ENCODE results near the gene MED15.

Gene MED15

GRCh38 chr22:20509344-20510047 lies 2.1 kb downstream of the MED15 start:
- DNase-seq (ENCODE audit: low read depth, low spot score): no peak

- no peak for DNase-seq (ENCODE audit: low read depth, low spot score)
Measured at GRCh38 chr22:20510811-20511577, 3.6 kb downstream of the MED15 start.

GRCh38 chr22:20511578-20512229 lies 4.3 kb downstream of the MED15 start:
- DNase-seq (ENCODE audit: low read depth, low spot score): no peak

- no peak for DNase-seq (ENCODE audit: low read depth, low spot score)
Measured at GRCh38 chr22:20514658-20515406, 7.4 kb downstream of the MED15 start.

- DNase-seq (ENCODE audit: low read depth, low spot score): no peak
Measured at GRCh38 chr22:20516399-20516798, 9.0 kb downstream of the MED15 start.

GRCh38 chr22:20517422-20517821 lies 10.0 kb downstream of the MED15 start:
- no peak for DNase-seq (ENCODE audit: low read depth, low spot score)

- no peak for DNase-seq (ENCODE audit: low read depth, low spot score)
Measured at GRCh38 chr22:20517841-20518592, 10.6 kb downstream of the MED15 start.

- DNase-seq (ENCODE audit: low read depth, low spot score): no peak
Measured at GRCh38 chr22:20519558-20519957, 12.1 kb downstream of the MED15 start.

GRCh38 chr22:20520093-20520511 lies 12.7 kb downstream of the MED15 start:
- DNase-seq (ENCODE audit: low read depth, low spot score): no peak

- DNase-seq (ENCODE audit: low read depth, low spot score): no peak
Measured at GRCh38 chr22:20522134-20523004, 15.0 kb downstream of the MED15 start.

- no peak for DNase-seq (ENCODE audit: low read depth, low spot score)
Measured at GRCh38 chr22:20523086-20523983, 15.9 kb downstream of the MED15 start.

GRCh38 chr22:20524004-20524481 lies 16.6 kb downstream of the MED15 start:
- DNase-seq (ENCODE audit: low read depth, low spot score): no peak

- DNase-seq (ENCODE audit: low read depth, low spot score): no peak
Measured at GRCh38 chr22:20525048-20525447, 17.6 kb downstream of the MED15 start.

GRCh38 chr22:20526305-20526627 lies 18.9 kb downstream of the MED15 start:
- DNase-seq (ENCODE audit: low read depth, low spot score): no peak

GRCh38 chr22:20526628-20527355 lies 19.4 kb downstream of the MED15 start:
- DNase-seq (ENCODE audit: low read depth, low spot score): no peak

GRCh38 chr22:20528405-20528978 lies 21.1 kb downstream of the MED15 start:
- DNase-seq (ENCODE audit: low read depth, low spot score): no peak

- no peak for DNase-seq (ENCODE audit: low read depth, low spot score)
Measured at GRCh38 chr22:20530368-20531153, 23.2 kb downstream of the MED15 start.

- no peak for DNase-seq (ENCODE audit: low read depth, low spot score)
Measured at GRCh38 chr22:20531154-20531403, 23.7 kb downstream of the MED15 start.

Measured in activated naive CD8-positive, alpha-beta T cell treated with anti-CD3 and anti-CD28 coated beads, Interleukin-2, amount 50 U/mL, for 16 hours (primary cell).